ENCODE results near the gene B3GALNT1. TPM values are rescaled to one million over a fixed set of nuclear protein-coding genes. Genes with fewer than 3 reads are reported as not detected.

The B3GALNT1 gene
- polyA plus RNA-seq, 1 experiment: 18.9 TPM

GRCh38 chr3:161066930-161067329 lies 38.2 kb downstream of the B3GALNT1 start:
- POLR2A ChIA-PET: no interaction called here
- H3K27me3 ChIP-seq (ENCODE audit: control insufficient read depth, insufficient read depth, low read length): no peaks in the 10 kb centered on the region
- CTCF ChIA-PET: no interaction called here
- H3K36me3 ChIP-seq (ENCODE audit: control insufficient read depth, insufficient read depth, low read length): no peaks in the 10 kb centered on the region
- no peak for DNase-seq (ENCODE audit: low read depth)
- no peak overlapping the region for H3K4me3 ChIP-seq (ENCODE audit: low read depth, low read length)
- TF ChIP-seq CTCF (IDR thresholded peaks at IDR 0.05; ENCODE audit: insufficient read depth, low read depth, low read length): no peak

- CTCF ChIA-PET: no interaction called here
- no peaks in the 10 kb centered on the region for H3K36me3 ChIP-seq (ENCODE audit: control insufficient read depth, insufficient read depth, low read length)
- DNase-seq (ENCODE audit: low read depth): no peak
- no peaks in the 10 kb centered on the region for H3K27me3 ChIP-seq (ENCODE audit: control insufficient read depth, insufficient read depth, low read length)
- POLR2A ChIA-PET: no interaction called here
- no peak overlapping the region for H3K4me3 ChIP-seq (ENCODE audit: low read depth, low read length)
- TF ChIP-seq CTCF (IDR thresholded peaks at IDR 0.05; ENCODE audit: insufficient read depth, low read depth, low read length): no peak
These were observed 40.7 kb downstream of the B3GALNT1 start for GRCh38 chr3:161064413-161064812.

- no peaks in the 10 kb centered on the region for H3K36me3 ChIP-seq (ENCODE audit: control insufficient read depth, insufficient read depth, low read length)
- POLR2A ChIA-PET: no interaction called here
- H3K4me3 ChIP-seq (ENCODE audit: low read depth, low read length): no peak overlapping the region
- no peak for TF ChIP-seq CTCF (IDR thresholded peaks at IDR 0.05; ENCODE audit: insufficient read depth, low read depth, low read length)
- H3K27me3 ChIP-seq (ENCODE audit: control insufficient read depth, insufficient read depth, low read length): no peaks in the 10 kb centered on the region
- no peak for DNase-seq (ENCODE audit: low read depth)
- CTCF ChIA-PET: interaction anchor here (0.6 kb wide), 1 partner anchor 1758 kb away, joined by 3 read pairs; no protein-coding TSS in a partner anchor
These were observed 50.1 kb downstream of the B3GALNT1 start for GRCh38 chr3:161054860-161055604.

GRCh38 chr3:161051856-161052255 lies 53.3 kb downstream of the B3GALNT1 start:
- ChIA-PET CTCF (no interaction called here), POLR2A (no interaction called here)
- Histone ChIP-seq H3K4me3 (ENCODE audit: low read depth, low read length) (no peak overlapping the region), H3K36me3 (ENCODE audit: control insufficient read depth, insufficient read depth, low read length) (no peaks in the 10 kb centered on the region), H3K27me3 (ENCODE audit: control insufficient read depth, insufficient read depth, low read length) (no peaks in the 10 kb centered on the region)
- DNase-seq (ENCODE audit: low read depth): no peak
- no peak for TF ChIP-seq CTCF (IDR thresholded peaks at IDR 0.05; ENCODE audit: insufficient read depth, low read depth, low read length)

GRCh38 chr3:161050935-161051334 lies 54.2 kb downstream of the B3GALNT1 start:
- ChIA-PET POLR2A (no interaction called here), CTCF (no interaction called here)
- H3K27me3 ChIP-seq (ENCODE audit: control insufficient read depth, insufficient read depth, low read length): no peaks in the 10 kb centered on the region
- no peak for DNase-seq (ENCODE audit: low read depth)
- TF ChIP-seq CTCF (IDR thresholded peaks at IDR 0.05; ENCODE audit: insufficient read depth, low read depth, low read length): no peak
- no peaks in the 10 kb centered on the region for H3K36me3 ChIP-seq (ENCODE audit: control insufficient read depth, insufficient read depth, low read length)
- no peak overlapping the region for H3K4me3 ChIP-seq (ENCODE audit: low read depth, low read length)

Measured in BJ (cell line).